Fibroblast of lung (primary cell): Measurements from ENCODE around the gene MYOM1. TPM values are rescaled to one million over a fixed set of nuclear protein-coding genes. Genes with fewer than 3 reads are reported as not detected.
A peak's percentile ranks its signal among the peaks of the same experiment; 100 is the strongest.

Experiments used
- DNase-seq, 2 donors: peaks; one replicate each; pipeline versions ENCODE4 v3.0.0 to v3.0.0-alpha.2; 2010; ENCODE audit warnings: low read depth in 2 of 2
- H2AFZ ChIP-seq: 2 replicates; pipeline ENCODE4 v1.5.1; 2012; ENCODE audit warnings: low read length, control low read depth, inconsistent platforms
- H3K27ac ChIP-seq: 2 replicates; pipeline ENCODE4 v1.5.1; 2011; ENCODE audit warnings: low read length, control low read depth; ENCODE audit not compliant: insufficient read depth
- H3K27me3 ChIP-seq: 2 replicates; pipeline ENCODE4 v1.5.1; 2011; ENCODE audit warnings: mild to moderate bottlenecking, low read length; ENCODE audit not compliant: control insufficient read depth, insufficient read depth
- H3K36me3 ChIP-seq: 2 replicates; pipeline ENCODE4 v1.5.1; 2011; ENCODE audit warnings: low read length; ENCODE audit not compliant: control insufficient read depth, insufficient read depth
- H3K4me1 ChIP-seq: 2 replicates; pipeline ENCODE4 v1.5.1; 2011; ENCODE audit warnings: low read length; ENCODE audit not compliant: control insufficient read depth, insufficient read depth; ENCODE audit errors: extremely low read depth
- H3K4me2 ChIP-seq: 2 replicates; pipeline ENCODE4 v1.5.1; 2011; ENCODE audit warnings: low read length, control low read depth; ENCODE audit not compliant: insufficient read depth; ENCODE audit errors: extremely low read depth
- H3K4me3 ChIP-seq, 4 experiments: fragments of 200-600 bp in 1 of 4; sonication (generic) in 1 of 4; replicated peaks in 1 of 4; 2 replicates each; pipeline ENCODE4 v1.5.1; 2011 to 2016; ENCODE audit warnings: low read length in 4 of 4, low read depth in 3 of 4, mild to moderate bottlenecking in 3 of 4, control low read depth in 2 of 4, inconsistent platforms in 1 of 4, mixed read lengths in 1 of 4; ENCODE audit not compliant: insufficient read depth in 1 of 4; ENCODE audit errors: control extremely low read depth in 1 of 4
- H3K79me2 ChIP-seq: 2 replicates; pipeline ENCODE4 v1.5.1; 2012; ENCODE audit warnings: mild to moderate bottlenecking, low read length, inconsistent platforms; ENCODE audit not compliant: control insufficient read depth, insufficient read depth
- H3K9ac ChIP-seq: 2 replicates; pipeline ENCODE4 v1.5.1; 2011; ENCODE audit warnings: mild to moderate bottlenecking, low read length, control low read depth; ENCODE audit not compliant: insufficient read depth
- H3K9me3 ChIP-seq: 2 replicates; pipeline ENCODE4 v1.5.1; 2012; ENCODE audit warnings: low read depth, low read length; ENCODE audit not compliant: control insufficient read depth, insufficient read depth
- H4K20me1 ChIP-seq: 2 replicates; pipeline ENCODE4 v1.5.1; 2011; ENCODE audit warnings: low read length; ENCODE audit not compliant: control insufficient read depth, insufficient read depth; ENCODE audit errors: extremely low read depth
- CTCF ChIP-seq, 2 donors: IDR thresholded peaks in 1 of 2; conservative IDR thresholded peaks in 1 of 2; 1 replicate in 1 of 2; 2 replicates in 1 of 2; pipeline ENCODE4 v1.5.1; 2011 to 2012; ENCODE audit warnings: low read length in 2 of 2, control low read depth in 1 of 2, inconsistent platforms in 1 of 2, low read depth in 1 of 2, mild to moderate bottlenecking in 1 of 2
- EZH2 ChIP-seq: IDR thresholded peaks from 2 replicates; pipeline ENCODE4 v1.5.1; 2012; ENCODE audit warnings: low read length, control low read depth, mild to moderate bottlenecking; ENCODE audit errors: missing control alignments
- polyA plus RNA-seq, 2 donors: library from polyadenylated mRNA; depleted of rRNA in 1 of 2; stranded (reverse) in 1 of 2; unstranded in 1 of 2; fragments of >200 nt; gene quantifications; 2 replicates each; pipeline ENCODE4 v1.2.1, GENCODE V29; 2011 to 2012; ENCODE audit warnings: missing spikeins in 1 of 2
- total RNA-seq: library from RNA; depleted of rRNA; stranded (reverse); fragments of >200 nt; gene quantifications from 2 replicates; pipeline ENCODE4 v1.2.1, GENCODE V29; 2014

The MYOM1 gene
- total and polyA plus RNA-seq, 2 donors (not counting 1 experiment from before 2014, with no cell fraction given), result 0.07 to 0.83 TPM

- peak overlapping the region; percentile 99 for H3K27ac ChIP-seq
Measured at GRCh38 chr18:3260995-3261372, 41.2 kb upstream of the MYOM1 start.

GRCh38 chr18:3257627-3258120, 37.9 kb upstream of the MYOM1 start:
- TF ChIP-seq CTCF (conservative IDR thresholded peaks at IDR 0.05 in 1 of 2, IDR thresholded peaks at IDR 0.05 in 1 of 2; ENCODE audit: low read depth in 1 of 2, low read length in 2 of 2) (no peak), EZH2 (no peak)
- Histone ChIP-seq H3K4me3 (no peak overlapping the region), H3K9me3 (no peaks in the 10 kb centered on the region), H3K4me2 (no peak overlapping the region), H2AFZ (no peak overlapping the region), H3K79me2 (peaks cover 53% of the 10 kb centered on the region), H3K27ac (peak overlapping the region; percentile 76), H3K27me3 (no peaks in the 10 kb centered on the region), H4K20me1 (peaks cover 2% of the 10 kb centered on the region), H3K9ac (no peak overlapping the region), H3K36me3 (peaks cover 22% of the 10 kb centered on the region), H3K4me1 (peaks cover 24% of the 10 kb centered on the region)
- no peak for DNase-seq

More at GRCh38 chr18:3260995-3261372, 41.2 kb upstream of the MYOM1 start:
- DNase-seq, result no peak
- TF ChIP-seq CTCF (conservative IDR thresholded peaks at IDR 0.05 in 1 of 2, IDR thresholded peaks at IDR 0.05 in 1 of 2; ENCODE audit: low read depth in 1 of 2, low read length in 2 of 2) (no peak), EZH2 (no peak)
- peak overlapping the region; percentile 100 for H3K4me2 ChIP-seq
- H3K36me3 ChIP-seq, result peaks cover 11% of the 10 kb centered on the region
- H3K79me2 ChIP-seq, result peaks cover 57% of the 10 kb centered on the region
- no peaks in the 10 kb centered on the region for H3K27me3 ChIP-seq
- H3K4me3 ChIP-seq, result peak overlapping the region; percentile 84 to 99 (median 86)
- peak overlapping the region; percentile 23 for H2AFZ ChIP-seq
- H4K20me1 ChIP-seq, result peaks cover 2% of the 10 kb centered on the region
- H3K9me3 ChIP-seq, result no peaks in the 10 kb centered on the region
- H3K4me1 ChIP-seq, result peaks cover 30% of the 10 kb centered on the region
- peak overlapping the region; percentile 100 for H3K9ac ChIP-seq

GRCh38 chr18:3256693-3257626, 37.2 kb upstream of the MYOM1 start:
- peaks cover 52% of the 10 kb centered on the region for H3K79me2 ChIP-seq
- H3K36me3 ChIP-seq, result peaks cover 22% of the 10 kb centered on the region
- TF ChIP-seq EZH2, result no peak
- TF ChIP-seq CTCF (conservative IDR thresholded peaks at IDR 0.05 in 1 of 2, IDR thresholded peaks at IDR 0.05 in 1 of 2; ENCODE audit: low read depth in 1 of 2, low read length in 2 of 2), result no peak
- no peaks in the 10 kb centered on the region for H3K27me3 ChIP-seq
- peak overlapping the region; percentile 70 for H3K4me2 ChIP-seq
- H3K9me3 ChIP-seq, result no peaks in the 10 kb centered on the region
- peak overlapping the region; percentile 76 for H3K27ac ChIP-seq
- H3K4me1 ChIP-seq, result peaks cover 24% of the 10 kb centered on the region
- no peak overlapping the region for H3K4me3 ChIP-seq
- no peak overlapping the region for H3K9ac ChIP-seq
- DNase-seq, result peak in 1 of 2 donors; percentile 79
- peaks cover 2% of the 10 kb centered on the region for H4K20me1 ChIP-seq
- H2AFZ ChIP-seq, result no peak overlapping the region
